Measurements from ENCODE around the gene PPP1R16B.

Gene PPP1R16B

GRCh38 chr20:38880952-38881735 is 75.6 kb downstream of the PPP1R16B start:
- DNase-seq, result no peak

- no peak for DNase-seq
These were observed 76.4 kb downstream of the PPP1R16B start for GRCh38 chr20:38881806-38882440.

GRCh38 chr20:38882600-38882999 is 77.1 kb downstream of the PPP1R16B start:
- no peak for DNase-seq

DNA sequence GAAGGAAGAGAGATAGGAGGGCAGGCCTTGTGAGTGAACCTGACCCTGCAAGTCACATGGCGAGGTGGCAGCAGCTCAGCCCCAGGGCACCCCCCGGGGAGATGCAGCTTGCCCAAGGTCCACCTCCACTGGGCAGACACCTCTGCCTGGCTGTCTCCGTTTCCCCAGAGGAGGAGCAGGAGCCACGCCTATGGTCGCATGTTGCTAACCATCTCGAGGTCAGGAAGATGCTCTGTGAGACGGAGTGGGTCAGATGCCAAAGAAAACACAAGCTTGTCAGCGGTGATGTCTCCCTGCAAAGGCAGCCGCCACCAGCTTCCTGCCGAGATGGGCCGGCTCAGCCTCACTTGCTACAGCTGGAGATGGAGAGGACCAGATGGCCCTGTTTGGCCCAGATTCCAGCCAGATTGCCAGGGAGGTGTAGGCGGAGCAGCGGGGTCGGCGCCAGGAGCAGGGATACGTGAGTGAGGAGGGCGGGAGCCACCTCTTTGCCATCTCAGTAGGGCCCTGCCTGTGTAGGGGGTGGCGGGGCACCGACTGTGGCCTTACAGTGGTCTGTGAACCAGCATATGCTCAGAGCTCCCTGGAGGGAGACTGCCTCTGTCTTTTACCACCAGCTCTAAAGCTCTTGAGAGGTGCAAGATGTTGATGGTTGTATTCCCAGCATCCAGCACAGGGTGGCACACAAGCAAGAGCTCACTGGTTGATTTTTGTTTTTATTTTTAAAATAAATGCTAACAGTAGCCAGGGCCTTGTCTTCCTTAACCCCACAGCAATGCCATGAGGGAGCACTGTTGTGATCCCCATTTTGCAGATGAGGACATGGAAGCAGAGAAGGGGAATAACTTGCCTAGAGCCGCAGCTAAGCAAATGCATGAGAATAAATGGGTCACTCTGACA is 77.8 kb downstream of the PPP1R16B start:
- DNase-seq, result no peak

- DNase-seq, result no peak
These were observed 78.7 kb downstream of the PPP1R16B start for GRCh38 chr20:38883981-38884733.

GRCh38 chr20:38885357-38885756 is 79.9 kb downstream of the PPP1R16B start:
- DNase-seq, result no peak

GRCh38 chr20:38888059-38888831 is 82.7 kb downstream of the PPP1R16B start:
- DNase-seq, result no peak

- no peak for DNase-seq
These were observed 83.6 kb downstream of the PPP1R16B start for GRCh38 chr20:38889050-38889449.

DNA sequence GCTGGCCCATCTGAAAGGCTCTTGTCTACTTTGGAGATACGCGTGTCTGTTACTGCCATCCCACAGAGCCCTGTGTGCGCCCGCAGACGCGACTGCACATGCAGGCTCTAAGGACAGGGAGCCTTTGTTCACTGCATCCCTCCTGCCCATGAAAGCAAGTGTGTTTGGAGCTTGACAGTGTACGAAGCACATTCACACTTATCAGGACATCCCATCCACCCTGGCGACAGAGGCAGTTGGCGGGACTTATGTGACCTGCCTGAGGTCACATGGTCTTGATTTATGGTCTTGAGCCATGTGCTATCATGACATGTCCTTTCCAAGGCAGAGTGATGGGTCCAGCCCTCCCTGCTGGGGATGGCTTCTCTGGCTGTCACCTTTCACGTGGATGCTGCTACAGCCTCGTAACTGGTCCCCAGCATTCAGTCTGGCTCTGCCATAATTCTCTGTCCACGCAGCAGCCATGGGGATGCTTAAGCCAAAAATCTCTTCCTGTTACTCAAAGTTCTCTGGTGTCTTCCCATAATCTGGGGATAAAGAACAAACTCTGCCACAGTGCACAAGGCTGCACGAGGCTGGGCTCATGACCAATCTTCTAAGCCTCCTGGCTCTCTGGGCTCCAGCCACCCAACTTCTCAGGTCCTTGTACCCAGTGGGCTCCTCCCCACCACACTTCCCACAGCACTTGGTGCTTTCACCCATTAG is 84.4 kb downstream of the PPP1R16B start:
- no peak for DNase-seq

GRCh38 chr20:38890497-38890818 is 85.0 kb downstream of the PPP1R16B start:
- no peak for DNase-seq

DNA sequence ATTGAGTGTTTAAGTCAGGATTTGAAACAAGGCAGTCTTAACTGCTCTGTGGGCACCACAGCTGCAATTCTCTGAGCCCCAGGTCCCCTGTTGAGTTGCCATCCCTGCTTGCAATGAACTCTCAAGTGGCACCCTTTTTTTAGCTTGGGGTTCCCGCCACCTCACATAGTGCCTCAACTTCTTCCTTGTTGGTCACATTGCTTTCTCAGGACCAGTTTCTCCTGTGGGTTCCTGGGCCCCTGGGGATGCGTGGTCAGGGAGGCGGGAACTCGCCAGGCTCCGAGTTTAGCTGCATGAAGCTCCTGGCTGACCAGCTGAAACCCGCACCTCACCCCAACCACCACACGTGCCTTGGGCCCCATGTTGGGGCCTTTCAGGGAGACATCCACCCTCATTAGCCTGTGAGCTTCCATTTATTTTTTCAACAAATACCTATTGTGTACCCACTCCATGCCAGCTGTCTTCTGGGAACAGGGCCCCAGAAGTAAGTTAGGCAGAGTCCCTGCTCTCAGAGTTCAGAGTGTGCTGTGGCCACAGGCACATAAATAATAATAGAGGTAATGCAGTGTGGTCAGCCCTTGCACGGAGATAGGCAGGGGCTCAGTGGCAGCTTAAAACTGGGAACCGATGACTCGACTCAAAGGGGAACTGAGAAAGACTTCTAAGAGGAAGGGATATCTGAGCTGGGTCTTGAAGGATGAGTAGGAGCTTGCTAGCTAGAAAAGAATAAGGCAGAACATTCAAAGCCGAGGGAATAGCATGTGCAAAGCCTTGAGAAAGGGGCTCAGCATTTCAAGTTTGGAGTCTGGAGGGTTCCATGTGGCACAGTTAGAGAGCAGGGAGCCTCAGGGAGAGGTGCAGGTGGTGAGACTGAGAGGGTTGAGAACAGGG is 86.8 kb downstream of the PPP1R16B start:
- no peak for DNase-seq

- peak; percentile 32 for DNase-seq
These were observed 87.6 kb downstream of the PPP1R16B start for GRCh38 chr20:38893056-38893564.

GRCh38 chr20:38893565-38894090 is 88.1 kb downstream of the PPP1R16B start:
- peak; percentile 85 for DNase-seq

DNA sequence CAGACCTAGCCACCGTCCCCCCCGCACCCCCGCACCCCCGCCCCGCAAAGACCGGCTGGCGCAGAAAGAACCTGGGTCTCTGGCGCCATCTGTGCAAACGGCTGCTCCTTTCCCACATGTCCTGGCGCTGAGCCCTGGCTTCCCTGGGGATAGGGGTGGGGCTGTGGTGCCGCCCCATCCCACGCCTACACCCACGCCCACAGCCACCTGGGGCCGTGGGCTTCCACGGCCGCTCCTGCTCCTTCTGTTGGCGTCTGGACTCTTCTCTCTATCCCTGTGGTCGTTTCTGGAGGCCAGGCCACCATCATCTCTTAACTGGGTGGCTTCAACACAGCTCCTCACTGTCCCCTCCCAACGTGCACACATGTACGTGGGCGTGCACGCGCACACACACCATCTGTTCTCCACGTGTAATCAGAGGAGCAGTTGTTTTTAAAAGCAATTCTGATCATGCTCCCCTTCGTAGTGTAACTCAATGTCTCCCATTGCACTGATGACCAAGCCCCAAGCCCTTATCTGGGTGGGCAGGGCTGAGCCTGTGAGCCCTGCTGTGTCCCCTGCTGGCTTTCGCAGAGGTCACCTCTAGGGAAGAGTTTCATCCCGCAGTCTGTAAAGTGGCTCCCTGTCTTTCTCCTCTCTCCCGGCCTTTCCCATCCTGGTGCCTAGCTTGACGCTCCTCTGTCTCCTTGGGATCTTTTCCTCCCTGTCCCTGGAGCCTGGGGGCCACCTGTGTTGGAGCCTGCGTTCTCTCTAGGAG is 88.8 kb downstream of the PPP1R16B start:
- no peak for DNase-seq

- no peak for DNase-seq
These were observed 89.8 kb downstream of the PPP1R16B start for GRCh38 chr20:38895098-38895949.

- DNase-seq, result no peak
These were observed 90.6 kb downstream of the PPP1R16B start for GRCh38 chr20:38896009-38896594.

GRCh38 chr20:38897267-38897666 is 91.8 kb downstream of the PPP1R16B start:
- no peak for DNase-seq

DNA sequence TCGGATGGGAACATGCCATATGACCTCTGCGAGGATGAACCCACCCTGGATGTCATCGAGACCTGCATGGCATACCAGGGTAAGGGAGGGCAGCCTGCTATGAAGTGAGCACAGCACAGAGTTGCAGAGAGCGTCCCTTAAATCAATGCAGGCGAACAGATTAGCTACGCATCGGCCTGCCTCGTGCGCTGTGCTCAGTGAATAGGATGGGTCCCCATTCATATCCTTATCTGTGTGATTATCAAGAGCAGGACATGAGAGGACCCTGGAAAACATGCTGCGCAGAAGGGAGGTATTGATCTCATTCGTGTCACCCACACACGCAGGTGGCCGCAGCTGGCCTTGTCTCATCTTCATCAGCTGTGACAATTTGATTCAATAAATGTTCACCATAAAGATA is 95.1 kb downstream of the PPP1R16B start:
- no peak for DNase-seq
